CD1c-positive myeloid dendritic cell (primary cell): ENCODE measurements around the gene MED26.
A peak's percentile ranks its signal among the peaks of the same experiment; 100 is the strongest.

ENCODE experiments used
- DNase-seq: peaks from one replicate; pipeline ENCODE4 v3.0.0-alpha.2; 2016; ENCODE audit errors: extremely low spot score

Gene MED26

GRCh38 chr19:16537111-16537510, 90.9 kb downstream of the MED26 start:
- DNase-seq: no peak

DNA sequence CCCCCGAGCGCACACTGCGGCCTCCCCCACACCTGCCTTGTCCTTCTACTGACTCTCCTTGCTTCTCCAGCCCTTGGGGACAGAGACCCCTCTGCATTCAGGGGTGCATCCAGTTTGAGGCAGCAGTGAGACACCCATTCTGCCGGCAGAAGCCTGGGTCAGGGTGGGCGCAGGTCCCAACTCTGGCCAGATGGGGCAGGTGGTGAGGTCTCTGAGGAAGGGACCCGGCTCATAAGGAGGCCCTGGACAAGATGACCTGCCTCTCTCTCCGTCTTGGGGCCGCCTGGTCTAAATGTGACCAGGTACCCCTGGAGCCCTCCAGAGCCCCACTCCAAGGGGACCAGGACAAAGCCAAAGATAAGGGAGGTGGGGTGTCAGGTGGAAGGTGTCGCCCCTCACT, 91.9 kb downstream of the MED26 start:
- no peak for DNase-seq

DNA sequence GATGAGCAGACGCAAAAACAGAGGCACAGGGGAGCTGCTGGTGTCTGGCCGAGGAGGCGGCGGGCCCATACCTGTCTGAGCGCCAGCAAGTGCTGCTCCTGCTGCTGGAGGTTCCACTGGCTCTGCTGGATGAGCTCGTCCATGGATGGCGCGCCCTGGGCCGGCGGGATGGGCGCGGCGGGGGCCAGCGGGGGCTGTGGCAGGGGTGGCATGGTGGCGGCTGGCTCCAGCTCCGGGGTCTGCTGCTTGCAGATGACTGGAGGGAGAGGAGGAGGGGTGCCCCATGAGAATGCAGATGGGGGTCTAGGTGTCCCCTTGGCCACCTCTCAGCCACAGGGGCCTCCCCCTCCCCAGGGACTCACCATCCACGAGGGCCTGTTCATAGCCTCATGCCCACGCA, 92.6 kb downstream of the MED26 start:
- DNase-seq: no peak

- DNase-seq: no peak
Measured at GRCh38 chr19:16532440-16533234, 95.4 kb downstream of the MED26 start.

- DNase-seq: no peak
Measured at GRCh38 chr19:16531380-16531669, 96.7 kb downstream of the MED26 start.

DNA sequence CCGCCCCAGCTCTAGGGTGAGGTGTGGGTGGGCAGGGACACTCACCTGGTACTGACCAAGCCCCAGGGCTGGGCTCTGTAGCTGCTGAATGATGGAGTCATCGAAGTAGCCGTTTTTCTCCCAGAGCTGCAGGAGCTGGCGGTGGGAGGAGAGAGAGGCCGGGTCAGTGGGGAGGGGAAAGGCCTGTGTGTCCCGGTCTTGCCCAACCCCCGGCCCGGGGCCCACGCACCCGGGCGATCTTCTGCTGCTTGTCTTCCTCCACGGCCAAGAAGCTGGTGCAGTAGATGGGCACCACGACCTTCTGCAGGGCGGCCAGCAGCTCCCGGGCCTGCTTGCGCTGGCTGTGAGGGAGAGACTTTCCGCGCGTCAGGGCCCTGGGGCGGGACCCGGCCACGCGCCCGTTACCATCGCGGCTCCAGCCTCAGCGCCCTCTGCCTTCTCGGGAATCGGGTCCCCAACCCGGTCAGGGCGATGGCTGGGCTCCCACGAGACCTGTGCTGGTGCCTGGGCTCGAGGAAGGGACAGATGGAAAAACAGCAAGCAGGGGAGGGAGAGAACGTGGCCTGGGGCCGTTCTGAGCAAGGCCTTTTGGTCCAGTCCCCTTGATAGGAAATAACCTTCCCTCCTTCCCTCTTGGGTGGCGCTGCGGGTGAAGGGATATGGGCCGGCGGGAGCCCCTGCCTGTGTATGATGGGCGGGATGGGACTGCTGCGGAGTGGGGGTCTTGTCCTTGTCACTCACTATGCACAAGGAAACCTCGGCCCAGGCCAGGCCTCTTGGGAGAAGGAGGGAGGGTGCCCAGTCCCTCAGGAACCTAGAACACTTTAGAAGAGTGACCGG, 97.2 kb downstream of the MED26 start:
- DNase-seq: no peak

DNA sequence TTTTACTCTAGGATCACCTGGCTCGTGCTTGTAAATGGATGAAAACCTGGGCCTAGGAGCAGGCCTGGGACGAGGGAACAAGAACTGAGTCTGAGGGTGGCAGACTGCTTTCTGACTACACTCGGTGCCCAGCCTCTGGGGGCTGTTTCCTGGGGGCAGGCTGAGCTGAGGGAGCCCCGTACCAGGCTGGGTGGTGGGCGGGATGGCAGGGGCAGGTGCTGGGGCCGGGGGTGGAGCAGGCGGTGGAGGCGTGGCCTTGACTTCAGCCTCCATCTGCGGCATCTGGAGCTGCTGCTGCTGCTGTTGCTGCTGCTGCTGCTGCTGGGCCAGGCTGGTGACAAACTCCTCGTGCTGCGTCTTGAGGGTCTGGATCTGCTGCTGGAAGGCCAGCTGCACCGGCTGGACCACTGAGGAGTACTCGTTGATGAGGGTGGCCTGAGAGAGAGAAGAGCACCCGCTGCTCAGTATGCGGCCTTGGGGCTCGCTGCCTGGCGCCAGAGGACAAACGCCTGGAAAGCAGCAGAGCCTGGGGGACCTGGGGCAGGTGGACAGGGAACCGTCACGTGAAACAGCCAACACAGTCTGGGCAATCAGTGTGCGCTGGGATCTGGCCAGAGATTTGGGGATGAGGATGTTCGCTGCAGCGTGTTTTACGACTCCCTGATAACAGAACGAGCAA, 98.4 kb downstream of the MED26 start:
- DNase-seq: no peak

DNA sequence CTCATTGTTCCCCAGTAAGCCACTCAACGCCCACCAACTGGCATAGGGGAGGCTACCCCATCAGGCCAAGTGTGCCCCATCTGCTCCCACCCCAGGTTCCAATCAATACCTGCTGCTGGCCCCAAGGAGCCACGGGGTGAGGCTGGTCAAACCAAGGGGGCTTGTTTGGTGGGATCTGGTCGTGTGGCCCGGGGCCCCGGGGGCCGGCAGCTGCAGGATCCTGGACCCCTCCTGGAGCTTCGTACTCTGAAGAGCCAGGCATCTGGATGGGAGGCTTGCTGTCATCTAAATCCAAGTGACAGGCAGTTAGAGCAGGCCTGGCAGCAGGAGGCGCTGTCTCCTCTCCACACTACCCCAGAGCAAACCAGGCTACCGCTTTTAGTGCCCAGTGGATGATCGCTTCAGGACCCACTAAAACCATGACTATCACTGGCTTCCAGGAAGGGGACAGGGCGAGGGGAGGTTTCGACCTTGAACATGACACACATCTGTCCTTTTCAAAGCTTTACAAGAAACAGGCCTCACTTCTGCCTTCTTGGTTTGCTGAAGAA, 100.0 kb downstream of the MED26 start:
- DNase-seq: peak; percentile 16

- DNase-seq: no peak
Measured at GRCh38 chr19:16527334-16527935, 100.6 kb downstream of the MED26 start.

- DNase-seq: no peak
Measured at GRCh38 chr19:16525751-16526481, 102.1 kb downstream of the MED26 start.

DNA sequence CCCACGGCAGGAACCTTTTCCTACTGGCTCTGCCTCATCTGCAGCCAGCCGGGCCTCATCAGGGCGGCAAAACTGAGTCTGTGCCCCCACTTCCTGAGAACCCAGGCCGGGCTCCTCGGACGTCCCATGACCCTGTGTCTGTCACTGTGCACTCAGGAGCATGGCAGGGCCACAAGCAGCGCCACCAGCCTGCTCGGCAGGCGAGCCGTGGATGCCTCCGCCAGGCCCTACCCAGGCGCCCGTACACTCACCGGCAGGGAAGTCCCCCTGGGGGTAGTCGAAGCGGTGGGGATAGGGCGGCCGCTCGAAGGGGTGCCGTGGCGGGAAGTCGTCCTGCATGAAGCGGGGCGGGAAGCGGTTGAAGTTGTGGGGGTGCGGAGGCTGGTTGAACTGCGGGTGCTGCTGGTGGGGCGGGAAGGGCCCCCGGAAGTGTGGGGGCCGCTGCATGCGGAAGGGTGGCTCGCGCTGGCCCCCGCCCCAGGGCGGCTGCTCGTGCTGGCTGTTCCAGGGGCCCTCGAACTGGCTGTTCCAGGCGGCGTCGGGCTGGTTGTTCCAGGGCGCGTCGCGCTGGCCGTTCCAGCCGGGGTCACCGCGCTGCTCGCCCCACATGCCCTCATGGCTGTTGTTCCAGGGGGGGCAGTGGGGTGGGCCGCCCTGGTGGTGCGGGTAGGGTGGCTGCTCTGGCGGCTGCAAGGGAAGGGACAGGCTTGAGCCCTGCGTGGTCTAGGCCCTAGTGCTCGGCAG, 102.8 kb downstream of the MED26 start:
- no peak for DNase-seq
